NCI-H510A (cell line): ENCODE measurements around the gene FBF1.
A peak's percentile ranks its signal among the peaks of the same experiment; 100 is the strongest.
"Not testable (repeated sequence)": the region's sequence is repeated elsewhere in the genome, so short reads cannot be mapped to it uniquely, and the experiment has no call there.

ENCODE experiments used
- DNase-seq: peaks from one replicate; lab custom pipeline; 2025; lab: John Stamatoyannopoulos, UW

Gene FBF1

GRCh38 chr17:75940727-75941441, at the start of gene FBF1:
Gene FBF1 (minus strand): TSS chr17:75941042. CDS start chr17:75938149, 2,893 bp downstream.
- DNase-seq: peak; percentile 95

- no peak for DNase-seq
These were observed 46.2 kb upstream of the FBF1 start for GRCh38 chr17:75987041-75987440.

- no peak for DNase-seq
These were observed 45.1 kb upstream of the FBF1 start for GRCh38 chr17:75985986-75986385.

DNA sequence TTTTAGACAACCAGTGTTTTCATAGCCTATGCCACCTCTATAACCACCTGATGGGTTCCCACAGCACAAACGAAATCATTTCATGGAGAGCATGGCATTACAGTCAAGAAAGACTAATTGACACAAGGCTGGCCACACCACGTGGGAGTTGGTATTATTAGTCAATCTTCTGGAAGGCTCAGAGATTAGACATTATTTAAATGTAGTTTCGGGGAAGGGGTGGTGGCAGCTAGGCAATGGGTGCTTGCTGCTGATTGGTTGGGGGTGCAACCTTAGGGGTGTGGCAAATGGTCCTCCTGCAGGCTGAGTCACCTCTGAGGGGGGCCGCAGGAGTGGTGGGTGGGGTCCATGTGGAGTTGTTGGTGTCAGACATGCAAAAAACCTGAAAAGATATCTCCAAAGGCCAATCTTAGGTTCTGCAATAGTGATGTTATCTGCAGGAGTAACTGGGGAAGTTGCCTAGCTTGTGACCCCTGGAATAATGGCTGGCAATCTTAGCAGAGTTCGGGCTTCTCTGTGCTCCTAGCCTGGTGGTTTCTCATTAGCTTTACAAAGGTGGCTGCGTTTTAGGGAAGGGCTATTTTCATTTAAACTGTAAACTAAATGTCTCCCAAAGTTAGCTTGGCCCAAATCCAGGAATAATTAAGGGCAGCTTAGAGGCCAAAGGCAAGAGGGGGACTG, 42.8 kb upstream of the FBF1 start:
- DNase-seq: no peak

- DNase-seq: no peak
These were observed 40.3 kb upstream of the FBF1 start for GRCh38 chr17:75981019-75981615.

DNA sequence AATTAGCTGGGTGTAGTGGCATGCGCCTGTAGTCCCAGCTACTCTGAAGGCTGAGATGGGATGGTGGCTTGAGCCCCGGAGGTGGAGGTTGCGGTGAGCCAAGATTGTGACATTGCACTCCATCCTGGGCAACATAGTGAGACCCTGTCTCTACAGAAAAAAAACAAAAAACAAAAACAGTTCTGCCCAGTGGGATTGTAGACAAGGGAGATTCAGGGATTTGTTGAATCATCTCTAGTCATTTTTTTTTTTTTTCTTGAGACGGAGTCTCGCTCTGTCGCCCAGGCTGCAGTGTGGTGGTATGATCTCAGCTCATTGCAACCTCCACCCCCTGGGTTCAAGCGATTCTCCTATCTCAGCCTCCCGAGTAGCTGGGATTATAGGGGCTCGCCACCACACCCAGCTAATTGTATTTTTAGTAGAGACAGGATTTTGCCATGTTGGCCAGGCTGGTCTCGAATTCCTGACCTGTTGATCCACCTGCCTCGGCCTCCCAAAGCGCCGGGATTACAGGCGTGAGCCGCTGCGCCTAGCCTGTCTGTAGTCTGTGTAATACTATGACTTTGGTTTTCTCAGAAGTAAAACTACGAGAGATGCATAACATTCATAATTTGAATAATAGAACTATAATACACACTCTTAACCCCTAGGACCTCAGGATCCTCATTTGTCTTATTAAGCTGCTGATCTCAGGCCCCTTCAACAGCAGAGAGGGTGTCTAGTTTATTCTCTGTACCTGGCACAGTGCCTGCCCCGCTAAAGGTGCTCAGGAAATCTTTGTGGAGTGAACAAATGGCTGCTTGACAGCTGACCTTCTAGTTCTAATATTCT, 39.6 kb upstream of the FBF1 start:
- no peak for DNase-seq

- no peak for DNase-seq
These were observed 38.9 kb upstream of the FBF1 start for GRCh38 chr17:75979705-75980187.

GRCh38 chr17:75978938-75979704, 38.3 kb upstream of the FBF1 start, which contains the start of the genes ACOX1 and TEN1:
Gene ACOX1 (minus strand): TSS chr17:75979166. CDS start chr17:75979073, 93 bp downstream.
Gene TEN1 (plus strand): TSS chr17:75979240. CDS start chr17:75986193, 6,953 bp downstream.
- DNase-seq: peak; percentile 96

DNA sequence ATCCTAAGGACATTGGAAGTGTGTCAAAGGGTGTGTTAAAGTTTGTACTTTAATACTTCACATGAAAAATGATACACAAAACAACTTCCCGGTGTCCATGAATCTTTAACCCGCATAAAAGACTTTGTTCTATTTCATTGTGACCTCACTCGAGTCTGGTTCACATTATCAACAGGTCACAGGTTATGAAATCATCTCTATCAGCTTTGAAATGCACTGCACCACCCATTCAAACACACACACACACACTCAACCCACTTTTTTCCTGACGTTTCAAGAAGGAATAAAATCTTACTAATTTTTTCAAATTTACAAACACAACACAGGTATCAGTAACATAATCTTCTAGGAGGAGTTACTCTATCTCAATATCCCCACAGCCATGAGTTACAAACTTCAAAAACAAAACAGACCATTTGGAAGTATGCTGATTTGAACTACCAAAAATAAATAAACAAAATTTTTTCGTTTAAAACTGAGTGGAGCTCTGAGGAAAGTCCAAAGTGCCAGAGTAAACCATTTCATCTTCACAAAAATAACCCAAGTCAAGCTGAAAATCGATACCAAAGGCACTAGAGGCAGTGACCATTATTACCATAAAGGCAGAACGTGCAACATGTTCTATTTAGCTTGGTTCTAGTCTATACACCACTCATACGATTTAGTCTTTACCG, 35.5 kb upstream of the FBF1 start:
- DNase-seq: no peak

DNA sequence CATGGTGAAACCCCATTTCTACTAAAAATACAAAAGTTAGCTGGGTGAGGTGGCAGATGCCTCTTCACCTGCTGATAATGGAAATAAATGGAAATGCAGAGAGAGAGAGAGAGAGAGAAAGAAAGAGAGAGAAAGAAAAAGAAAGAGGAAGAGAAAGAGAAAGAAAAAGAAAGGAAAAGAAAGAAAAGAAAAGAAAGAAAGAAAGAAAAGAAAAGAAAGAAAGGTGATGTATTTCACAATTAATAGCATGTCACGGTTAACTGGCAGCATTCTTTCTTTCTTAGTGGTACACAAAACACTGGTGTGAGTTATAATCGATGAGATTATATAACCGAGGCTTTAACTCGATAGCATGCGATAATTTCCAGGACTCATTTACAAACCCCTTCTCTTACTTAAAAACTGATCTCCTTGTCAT, 34.9 kb upstream of the FBF1 start:
- DNase-seq: no peak

- DNase-seq: not testable (repeated sequence)
These were observed 34.3 kb upstream of the FBF1 start for GRCh38 chr17:75975187-75975586.

DNA sequence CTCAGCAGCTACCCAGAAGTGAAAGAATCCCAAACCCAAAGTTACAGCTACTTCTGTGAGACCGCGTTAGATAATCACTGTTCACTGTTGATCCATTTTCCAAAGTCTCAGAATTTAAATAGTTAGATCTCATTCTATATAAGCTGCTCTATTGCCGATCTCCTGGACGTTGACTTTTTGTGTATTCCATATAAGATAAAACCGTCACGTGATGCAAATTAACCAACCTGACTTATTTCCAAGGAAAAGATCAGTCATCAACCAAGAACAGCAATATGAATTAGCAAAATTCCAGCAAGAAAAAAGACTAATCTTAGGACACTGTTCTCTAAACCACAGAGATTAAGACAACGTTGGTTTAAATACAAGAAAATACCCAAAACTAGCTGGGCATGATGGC, 29.8 kb upstream of the FBF1 start:
- no peak for DNase-seq

DNA sequence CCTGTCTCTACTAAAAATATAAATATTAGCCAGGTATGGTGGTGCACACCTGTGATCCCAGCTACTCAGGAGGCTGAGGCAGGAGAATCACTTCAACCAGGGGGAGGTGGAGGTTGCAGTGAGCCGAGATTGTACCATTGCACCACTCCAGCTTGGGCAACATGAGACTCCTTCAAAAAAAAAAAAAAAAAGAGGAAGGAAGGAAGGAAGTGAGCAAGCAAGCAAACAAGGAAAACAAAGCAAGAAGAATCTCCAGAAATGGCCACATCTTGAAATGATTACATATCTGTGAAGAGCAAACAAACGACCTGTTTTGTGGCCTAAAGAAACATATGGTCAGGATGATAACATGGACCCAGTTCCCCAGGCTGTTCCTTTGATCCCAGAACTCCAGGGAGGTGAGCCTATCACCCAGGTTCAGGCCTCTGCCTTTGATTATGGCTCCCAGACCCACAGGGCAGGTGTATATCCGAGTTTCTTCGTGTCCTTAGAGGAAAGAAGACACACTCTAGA, 29.2 kb upstream of the FBF1 start:
- no peak for DNase-seq

GRCh38 chr17:75969044-75969443, 28.2 kb upstream of the FBF1 start:
- not testable (repeated sequence) for DNase-seq

GRCh38 chr17:75965468-75965867, 24.6 kb upstream of the FBF1 start:
- no peak for DNase-seq

DNA sequence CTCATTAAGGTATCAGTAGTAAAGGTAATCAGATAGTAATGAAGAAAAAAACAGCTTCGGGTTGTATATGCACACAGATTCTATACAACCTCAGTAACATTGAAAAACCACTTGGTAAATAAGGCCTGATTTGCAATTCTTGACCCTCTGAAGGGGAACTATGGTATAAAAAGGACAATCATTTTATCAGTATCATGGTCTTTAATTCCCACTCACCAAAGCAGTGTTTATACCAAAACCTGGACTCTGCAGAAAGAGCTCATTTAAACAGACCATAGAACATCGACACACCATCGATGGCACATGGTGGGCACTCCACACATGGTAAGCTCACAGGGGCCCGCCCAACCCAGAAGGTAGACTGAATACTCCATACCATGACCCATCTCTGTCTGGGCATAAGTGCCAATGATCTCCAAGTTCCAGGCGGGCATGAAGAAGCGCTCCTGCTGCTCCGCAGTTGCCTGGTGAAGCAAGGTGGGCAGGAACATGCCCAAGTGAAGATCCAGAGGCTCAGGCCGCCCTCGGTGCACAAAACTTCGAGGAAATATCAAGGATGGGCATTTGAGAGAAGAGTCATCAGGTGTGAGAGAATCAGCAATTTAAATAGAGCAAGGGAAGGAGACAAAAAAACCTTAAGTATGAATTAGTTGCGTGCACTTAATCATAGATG, 19.1 kb upstream of the FBF1 start:
- no peak for DNase-seq

- no peak for DNase-seq
These were observed 18.4 kb upstream of the FBF1 start for GRCh38 chr17:75959051-75959838.

- DNase-seq: no peak
These were observed 10.2 kb upstream of the FBF1 start for GRCh38 chr17:75950855-75951554.
